ENCODE data around the gene CD52.

- TF ChIP-seq CTCF (conservative IDR thresholded peaks at IDR 0.05; ENCODE audit: low read depth in 2 of 2) (no peak), POLR2AphosphoS5 (IDR thresholded peaks at IDR 0.05; ENCODE audit: low read depth) (no peak), REST (IDR thresholded peaks at IDR 0.05; ENCODE audit: unreplicated experiment) (no peak), EZH2 (IDR thresholded peaks at IDR 0.05; ENCODE audit: low read depth, unreplicated experiment) (no peak), CREB1 (CRISPR knock-in tag; IDR thresholded peaks at IDR 0.05; ENCODE audit: low read depth) (no peak), ETS1 (IDR thresholded peaks at IDR 0.05) (no peak)
These were observed 26.6 kb downstream of the CD52 start for GRCh38 chr1:26344147-26344920.
